GM20000 (cell line): ENCODE results near the gene GIT2.

ENCODE experiments used
- DNase-seq: peaks from one replicate; pipeline ENCODE4 v3.0.0; 2012; ENCODE audit warnings: low spot score
- TF ChIP-seq, protein P1 (sequence below): IDR thresholded peaks from 2 replicates; pipeline ENCODE4 v1.5.1; 2012; ENCODE audit warnings: mild to moderate bottlenecking, control low read depth; ENCODE audit errors: extremely low read depth, missing control alignments

GIT2 gene

DNA sequence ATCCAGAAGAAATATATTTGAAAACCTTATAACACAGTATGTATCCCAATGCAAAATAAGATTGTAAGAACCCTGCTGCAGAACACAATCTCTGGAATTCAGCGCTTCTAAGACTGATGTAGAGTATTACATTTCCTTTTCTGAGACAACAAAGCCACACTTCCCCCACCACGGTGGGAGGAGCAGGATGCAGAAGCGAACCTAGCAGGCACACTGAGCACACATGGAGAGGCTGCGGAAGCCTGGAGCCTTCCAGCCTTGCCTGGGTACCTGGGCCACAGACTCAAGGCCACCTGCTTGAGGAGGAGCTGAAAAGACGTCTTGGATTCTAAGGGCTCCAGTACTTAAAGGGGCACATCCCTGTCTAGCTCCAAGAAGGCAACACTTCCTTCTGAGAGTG lies 49.7 kb downstream of the GIT2 start:
- DNase-seq = no peak
- TF ChIP-seq, protein P1, sequence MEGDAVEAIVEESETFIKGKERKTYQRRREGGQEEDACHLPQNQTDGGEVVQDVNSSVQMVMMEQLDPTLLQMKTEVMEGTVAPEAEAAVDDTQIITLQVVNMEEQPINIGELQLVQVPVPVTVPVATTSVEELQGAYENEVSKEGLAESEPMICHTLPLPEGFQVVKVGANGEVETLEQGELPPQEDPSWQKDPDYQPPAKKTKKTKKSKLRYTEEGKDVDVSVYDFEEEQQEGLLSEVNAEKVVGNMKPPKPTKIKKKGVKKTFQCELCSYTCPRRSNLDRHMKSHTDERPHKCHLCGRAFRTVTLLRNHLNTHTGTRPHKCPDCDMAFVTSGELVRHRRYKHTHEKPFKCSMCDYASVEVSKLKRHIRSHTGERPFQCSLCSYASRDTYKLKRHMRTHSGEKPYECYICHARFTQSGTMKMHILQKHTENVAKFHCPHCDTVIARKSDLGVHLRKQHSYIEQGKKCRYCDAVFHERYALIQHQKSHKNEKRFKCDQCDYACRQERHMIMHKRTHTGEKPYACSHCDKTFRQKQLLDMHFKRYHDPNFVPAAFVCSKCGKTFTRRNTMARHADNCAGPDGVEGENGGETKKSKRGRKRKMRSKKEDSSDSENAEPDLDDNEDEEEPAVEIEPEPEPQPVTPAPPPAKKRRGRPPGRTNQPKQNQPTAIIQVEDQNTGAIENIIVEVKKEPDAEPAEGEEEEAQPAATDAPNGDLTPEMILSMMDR = no peak

DNA sequence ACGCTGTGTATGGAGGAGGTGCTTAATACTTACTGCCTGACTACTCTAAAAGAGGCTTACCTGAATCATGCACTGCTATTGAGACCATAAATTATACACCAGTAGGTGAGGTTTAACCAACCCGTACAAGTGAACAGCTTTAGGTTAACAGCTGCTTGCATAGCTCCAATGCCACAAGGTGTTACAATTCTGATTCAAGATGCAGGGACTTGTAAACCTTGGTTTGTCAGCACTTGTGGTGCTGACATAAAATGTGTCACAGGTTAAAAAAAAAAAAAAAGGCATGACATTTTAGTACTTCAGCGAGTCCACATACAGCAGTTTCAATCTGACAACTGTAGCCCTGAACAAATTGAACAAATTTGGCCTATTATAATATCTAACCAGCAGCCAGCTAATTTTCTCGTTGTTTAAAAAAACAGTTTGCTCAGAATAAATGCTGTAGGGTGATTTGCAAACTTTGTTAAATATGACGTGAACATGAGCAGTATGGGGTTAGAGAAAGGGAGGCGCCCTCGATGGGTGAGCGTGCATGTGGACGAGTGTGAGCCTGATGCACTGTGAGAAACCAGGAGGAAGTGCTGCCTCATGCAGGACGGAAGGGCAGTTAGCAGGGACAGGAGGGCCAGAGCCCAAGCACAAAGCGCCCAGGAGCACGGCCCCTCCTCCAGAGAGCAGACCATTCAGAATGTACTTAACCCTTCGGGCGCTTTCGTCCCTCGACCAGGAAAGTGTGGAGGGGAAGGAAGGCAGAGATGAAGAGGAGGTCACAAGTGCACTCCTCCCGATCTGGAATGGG lies 51.4 kb downstream of the GIT2 start:
- TF ChIP-seq, protein P1 = no peak

DNA sequence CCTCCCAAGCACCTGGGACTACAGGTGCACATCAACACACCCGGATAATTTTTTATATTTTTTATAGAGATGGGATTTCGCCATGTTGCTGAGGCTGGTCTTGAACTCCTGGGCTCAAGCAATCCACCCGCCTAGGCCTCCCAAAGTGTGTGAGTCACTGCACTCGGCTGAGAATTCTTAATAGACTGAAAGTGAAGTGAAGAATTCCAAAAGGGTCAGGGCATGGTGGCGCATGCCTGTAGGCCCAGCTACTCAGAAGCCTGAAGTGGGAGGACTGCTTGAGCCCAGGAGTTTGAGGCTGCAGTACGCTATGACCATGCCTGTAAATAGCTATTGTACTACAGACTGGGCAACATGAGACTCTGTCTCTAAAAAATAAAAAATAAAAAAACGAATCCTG lies 52.4 kb downstream of the GIT2 start:
- DNase-seq = no peak
- TF ChIP-seq, protein P1 = no peak

More for the DNA sequence above, 51.4 kb downstream of the GIT2 start:
- DNase-seq = no peak

DNA sequence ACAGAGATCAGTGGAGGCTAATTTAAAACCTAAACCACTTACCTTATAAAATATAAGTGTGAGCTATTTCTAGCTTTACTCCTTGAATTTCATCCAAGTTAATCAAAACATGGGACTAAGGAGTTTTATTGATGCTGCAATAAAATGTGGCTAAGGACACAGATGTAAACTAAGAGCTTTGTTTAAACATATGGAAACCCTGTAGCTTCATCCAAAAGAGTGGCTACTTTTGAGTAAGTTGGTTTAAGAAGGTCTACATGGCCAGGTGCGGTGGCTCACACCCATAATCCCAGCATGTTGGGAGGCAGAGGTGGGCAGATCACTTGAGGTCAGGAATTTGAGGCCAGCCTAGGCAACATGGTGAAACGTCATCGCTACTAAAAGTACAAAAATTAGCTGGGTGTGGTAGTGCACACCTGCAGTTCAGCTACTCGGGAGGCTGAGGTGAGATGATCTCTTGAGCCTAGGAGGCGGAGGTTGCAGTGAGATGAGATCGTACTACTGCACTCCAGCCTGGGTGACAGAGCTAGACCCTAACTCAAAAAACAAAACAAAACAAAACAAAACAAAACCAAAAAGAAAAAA lies 55.7 kb downstream of the GIT2 start:
- TF ChIP-seq, protein P1 = no peak
- no peak for DNase-seq

DNA sequence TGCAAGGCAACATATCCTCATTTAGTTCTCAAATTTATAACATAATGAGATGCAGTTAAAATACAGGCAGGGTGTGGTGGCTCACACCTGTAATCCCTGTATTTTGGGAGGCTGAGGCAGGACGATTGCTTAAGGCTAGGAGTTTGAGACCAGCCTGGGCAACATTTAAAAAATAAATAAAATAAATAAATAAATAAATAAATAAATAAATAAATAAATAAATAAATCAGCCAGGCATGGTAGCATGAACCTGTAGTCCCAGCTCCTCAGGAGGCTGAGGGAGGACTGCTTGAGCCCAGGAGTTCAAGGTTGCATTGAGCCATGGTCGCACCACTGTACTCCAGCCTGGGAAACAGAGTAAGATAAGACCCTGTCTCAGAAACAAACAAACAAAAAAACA lies 56.7 kb downstream of the GIT2 start:
- DNase-seq = no peak
- TF ChIP-seq, protein P1 = no peak

DNA sequence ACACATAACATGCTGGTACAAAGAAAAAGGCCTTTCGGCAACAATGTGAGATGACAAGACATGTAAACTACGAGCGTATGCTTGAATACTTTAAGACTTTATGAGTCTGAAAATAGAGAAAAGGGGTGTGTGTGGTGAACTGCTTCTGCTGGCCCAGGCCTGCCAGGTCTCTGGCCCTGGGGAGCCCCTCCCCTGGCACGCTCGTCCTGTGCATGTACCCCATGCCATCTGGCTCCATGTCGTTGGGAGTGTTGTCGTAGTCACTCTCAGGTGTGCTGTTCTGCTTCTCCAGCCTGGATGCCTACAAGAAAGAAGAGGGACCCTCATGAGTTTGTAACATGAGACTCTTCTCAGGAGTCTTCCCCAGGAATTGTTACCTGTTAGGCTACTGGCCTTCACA lies 57.2 kb downstream of the GIT2 start:
- DNase-seq = no peak
- TF ChIP-seq, protein P1 = no peak

DNA sequence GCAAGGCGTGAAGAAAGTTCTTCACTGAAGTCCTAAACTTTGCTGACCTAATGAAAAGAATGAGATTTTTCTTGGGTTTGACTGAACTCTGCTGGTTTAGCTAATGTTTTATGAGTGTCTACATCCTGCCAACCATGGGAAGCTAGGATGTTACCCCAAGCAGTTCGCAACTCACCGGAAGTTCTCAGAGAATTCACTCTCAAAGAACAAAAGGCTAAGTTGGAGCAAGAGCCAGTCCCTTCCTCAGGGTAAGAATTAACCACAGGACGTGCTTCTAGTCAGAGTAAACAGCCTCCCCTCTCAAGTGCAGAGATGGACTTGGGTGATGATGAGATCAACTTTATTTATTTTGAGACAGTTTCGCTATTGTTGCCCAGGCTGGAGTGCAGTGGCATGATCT lies 58.8 kb downstream of the GIT2 start:
- DNase-seq = no peak
- TF ChIP-seq, protein P1 = no peak
